ENCODE measurements around the gene FRMD1. TPM values are rescaled to one million over a fixed set of nuclear protein-coding genes. Genes with fewer than 3 reads are reported as not detected.

FRMD1 gene
- total RNA-seq, 6 experiments from 2014 or later: 0.07 to 0.23 (median 0.12) TPM; not detected in 1

DNA sequence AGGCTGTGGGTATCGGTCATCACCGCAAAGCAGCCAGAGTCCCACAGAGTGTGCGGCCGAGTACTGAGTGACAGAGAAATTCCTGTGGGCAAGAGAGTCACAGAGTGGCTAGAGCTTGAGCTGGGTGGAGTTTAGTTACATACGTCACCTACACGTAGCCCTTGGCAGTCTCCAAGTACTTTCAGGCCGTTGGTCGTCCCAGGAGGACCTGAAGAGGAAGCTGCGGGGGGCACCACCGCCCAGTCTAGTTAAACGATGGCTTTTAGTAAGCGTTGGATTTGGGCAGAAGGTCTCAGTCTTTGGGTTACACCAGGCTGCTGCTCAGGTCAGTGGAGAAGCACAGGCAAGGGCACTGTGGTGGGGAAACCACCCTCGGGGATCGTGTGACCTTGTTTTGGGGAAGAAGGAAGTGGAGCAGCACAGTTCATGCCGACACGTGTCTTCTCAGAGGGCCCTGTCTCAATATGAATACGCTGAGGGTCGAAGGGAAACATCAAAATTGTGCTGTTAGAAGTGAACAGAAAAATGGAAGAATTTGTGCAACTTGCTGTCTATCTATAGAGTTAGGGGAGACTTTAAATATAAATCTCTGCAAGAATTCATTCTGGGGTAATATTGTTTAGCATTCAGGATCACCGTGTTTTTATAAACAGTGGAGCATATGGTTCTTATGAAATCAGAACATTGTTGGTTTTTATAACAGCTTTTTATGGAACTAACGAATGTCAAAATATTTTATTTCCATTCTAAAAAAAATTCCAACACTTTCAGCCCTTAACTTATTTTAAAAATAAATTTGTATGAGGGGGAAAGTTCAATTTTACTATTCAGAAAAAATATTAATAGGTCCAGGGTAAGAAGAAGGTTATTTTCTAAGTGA is 52.9 kb downstream of the FRMD1 start:
- H3K27me3 ChIP-seq: no peaks in the 10 kb centered on the region
- no peaks in the 10 kb centered on the region for H3K36me3 ChIP-seq
- ATAC-seq (no peak), DNase-seq (peak in 1 of 3 donors; percentile 23)
- H3K4me3 ChIP-seq: no peak overlapping the region
- peaks cover 0 to 10% (median 2%) of the 10 kb centered on the region in 4 donors for H3K4me1 ChIP-seq
- no peak overlapping the region for H3K27ac ChIP-seq
- no peak for TF ChIP-seq POLR2A (IDR thresholded peaks at IDR 0.05)
- TF ChIP-seq, protein P1, sequence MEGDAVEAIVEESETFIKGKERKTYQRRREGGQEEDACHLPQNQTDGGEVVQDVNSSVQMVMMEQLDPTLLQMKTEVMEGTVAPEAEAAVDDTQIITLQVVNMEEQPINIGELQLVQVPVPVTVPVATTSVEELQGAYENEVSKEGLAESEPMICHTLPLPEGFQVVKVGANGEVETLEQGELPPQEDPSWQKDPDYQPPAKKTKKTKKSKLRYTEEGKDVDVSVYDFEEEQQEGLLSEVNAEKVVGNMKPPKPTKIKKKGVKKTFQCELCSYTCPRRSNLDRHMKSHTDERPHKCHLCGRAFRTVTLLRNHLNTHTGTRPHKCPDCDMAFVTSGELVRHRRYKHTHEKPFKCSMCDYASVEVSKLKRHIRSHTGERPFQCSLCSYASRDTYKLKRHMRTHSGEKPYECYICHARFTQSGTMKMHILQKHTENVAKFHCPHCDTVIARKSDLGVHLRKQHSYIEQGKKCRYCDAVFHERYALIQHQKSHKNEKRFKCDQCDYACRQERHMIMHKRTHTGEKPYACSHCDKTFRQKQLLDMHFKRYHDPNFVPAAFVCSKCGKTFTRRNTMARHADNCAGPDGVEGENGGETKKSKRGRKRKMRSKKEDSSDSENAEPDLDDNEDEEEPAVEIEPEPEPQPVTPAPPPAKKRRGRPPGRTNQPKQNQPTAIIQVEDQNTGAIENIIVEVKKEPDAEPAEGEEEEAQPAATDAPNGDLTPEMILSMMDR (IDR thresholded peaks at IDR 0.05): no peak
- WGBS (ENCODE audit: insufficient coverage, low coverage, low lambda C conversion rate, missing lambda C conversion rate): 85% methylated on average over 13 of the region's 20 CpGs
- intact Hi-C loops (cut with DNase I): no loop called here
- no peaks in the 10 kb centered on the region for H3K9me3 ChIP-seq

GRCh38 chr6:168024951-168025510 is 54.0 kb downstream of the FRMD1 start:
- ATAC-seq (no peak), DNase-seq (peak in 1 of 3 donors; percentile 35)
- H3K4me1 ChIP-seq: peaks cover 0 to 10% (median 2%) of the 10 kb centered on the region in 4 donors
- no peaks in the 10 kb centered on the region for H3K36me3 ChIP-seq
- peak overlapping the region in 1 of 3 donors; percentile 45 for H3K27ac ChIP-seq
- TF ChIP-seq, protein P1 (IDR thresholded peaks at IDR 0.05): no peak
- intact Hi-C loops (cut with DNase I): no loop called here
- H3K9me3 ChIP-seq: no peaks in the 10 kb centered on the region
- H3K27me3 ChIP-seq: no peaks in the 10 kb centered on the region
- no peak overlapping the region for H3K4me3 ChIP-seq
- 82% methylated on average over 13 of the region's 18 CpGs for WGBS (ENCODE audit: insufficient coverage, low coverage, low lambda C conversion rate, missing lambda C conversion rate)

- ATAC-seq: no peak
- no peak for DNase-seq
- Histone ChIP-seq H3K4me1 (peaks cover 0 to 10% (median 2%) of the 10 kb centered on the region in 4 donors), H3K27ac (no peak overlapping the region), H3K4me3 (no peak overlapping the region), H3K9me3 (no peaks in the 10 kb centered on the region), H3K36me3 (no peaks in the 10 kb centered on the region), H3K27me3 (no peaks in the 10 kb centered on the region)
- intact Hi-C loops (cut with DNase I): no loop called here
- TF ChIP-seq, protein P1 (IDR thresholded peaks at IDR 0.05): no peak
- no peak for TF ChIP-seq POLR2A (IDR thresholded peaks at IDR 0.05)
- whole genome bisulfite sequencing (ENCODE audit: insufficient coverage, low coverage, low lambda C conversion rate, missing lambda C conversion rate): 66% methylated on average over 6 of the region's 7 CpGs
Observed at GRCh38 chr6:168022488-168023321, 56.3 kb downstream of the FRMD1 start.

GRCh38 chr6:168021581-168021980 is 57.4 kb downstream of the FRMD1 start:
- TF ChIP-seq, protein P1 (IDR thresholded peaks at IDR 0.05): no peak
- TF ChIP-seq POLR2A (IDR thresholded peaks at IDR 0.05): no peak
- Histone ChIP-seq H3K27ac (no peak overlapping the region), H3K36me3 (no peaks in the 10 kb centered on the region), H3K27me3 (no peaks in the 10 kb centered on the region), H3K4me1 (peaks cover 0 to 10% (median 2%) of the 10 kb centered on the region in 4 donors), H3K4me3 (no peak overlapping the region), H3K9me3 (no peaks in the 10 kb centered on the region)
- intact Hi-C loops (cut with DNase I): no loop called here
- 61% methylated on average over 5 of the region's 5 CpGs for WGBS (ENCODE audit: insufficient coverage, low coverage, low lambda C conversion rate, missing lambda C conversion rate)
- ATAC-seq: no peak
- no peak for DNase-seq

Data from right lobe of liver (tissue), 6 donors.